HepG2 (cell line): ENCODE measurements around the gene HID1. TPM values are rescaled to one million over a fixed set of nuclear protein-coding genes. Genes with fewer than 3 reads are reported as not detected.
A peak's percentile ranks its signal among the peaks of the same experiment; 100 is the strongest.

ENCODE experiments used
- FLYWCH1 ChIP-seq: sonication (generic); formaldehyde crosslinking; IDR thresholded peaks from 2 replicates; pipeline ENCODE4 v1.8.1; 2023; ENCODE audit warnings: mild to moderate bottlenecking, missing genetic modification reagents
- FOXC1 ChIP-seq: sonication (generic); formaldehyde crosslinking; IDR thresholded peaks from 2 replicates; pipeline ENCODE4 v1.8.0; 2022; ENCODE audit warnings: mild to moderate bottlenecking, missing genetic modification reagents, borderline replicate concordance
- GATA4 ChIP-seq: sonication (generic); IDR thresholded peaks from 2 replicates; pipeline ENCODE4 v1.6.1; 2016; ENCODE audit warnings: antibody characterized with exemption, low read depth, borderline replicate concordance
- HDAC1 ChIP-seq: sonication (generic); formaldehyde crosslinking; IDR thresholded peaks from 2 replicates; pipeline ENCODE4 v1.5.1; 2020; ENCODE audit warnings: mild to moderate bottlenecking, missing genetic modification reagents
- HNF1A ChIP-seq, 2 experiments: sonication (generic) in 1 of 2; formaldehyde crosslinking in 1 of 2; IDR thresholded peaks; 2 replicates each; pipeline versions ENCODE4 v1.4.0 to v1.6.1; 2016 to 2020; ENCODE audit warnings: borderline replicate concordance in 1 of 2, low read depth in 1 of 2, mild to moderate bottlenecking in 1 of 2, missing genetic modification reagents in 1 of 2
- KIAA2018 ChIP-seq: sonication (generic); formaldehyde crosslinking; IDR thresholded peaks from 2 replicates; pipeline ENCODE4 v1.5.0; 2020; ENCODE audit warnings: mild to moderate bottlenecking, missing genetic modification reagents, borderline replicate concordance
- NR3C1 ChIP-seq: sonication (generic); formaldehyde crosslinking; IDR thresholded peaks from 2 replicates; pipeline ENCODE4 v1.4.0; 2020; ENCODE audit warnings: missing genetic modification reagents
- PHB2 ChIP-seq: fragments of 450-650 bp; IDR thresholded peaks from 2 replicates; pipeline ENCODE4 v1.6.1; 2018; ENCODE audit not compliant: partially characterized antibody
- PPARG ChIP-seq: conservative IDR thresholded peaks from 2 replicates; pipeline ENCODE4 v1.6.1; 2016; ENCODE audit warnings: missing biosample characterization, missing genetic modification reagents
- ZNF12 ChIP-seq: sonication (generic); formaldehyde crosslinking; IDR thresholded peaks from 2 replicates; pipeline ENCODE4 v1.5.0; 2020; ENCODE audit warnings: missing genetic modification reagents
- ZNF225 ChIP-seq: sonication (generic); formaldehyde crosslinking; IDR thresholded peaks from 2 replicates; pipeline ENCODE4 v1.4.0; 2020; ENCODE audit warnings: mild to moderate bottlenecking, missing genetic modification reagents
- ZNF292 ChIP-seq: sonication (generic); formaldehyde crosslinking; IDR thresholded peaks from 2 replicates; pipeline ENCODE4 v1.8.1; 2022; ENCODE audit warnings: mild to moderate bottlenecking, low read depth, missing genetic modification reagents, borderline replicate concordance
- ZNF644 ChIP-seq: IDR thresholded peaks from 2 replicates; pipeline ENCODE4 v1.6.1; 2016; ENCODE audit warnings: low read depth
- ZNF660 ChIP-seq: sonication (generic); formaldehyde crosslinking; IDR thresholded peaks from 2 replicates; pipeline ENCODE4 v1.5.1; 2020; ENCODE audit warnings: mild to moderate bottlenecking, low read depth, missing genetic modification reagents, borderline replicate concordance
- ZNF75D ChIP-seq: sonication (generic); formaldehyde crosslinking; IDR thresholded peaks from 2 replicates; pipeline ENCODE4 v1.8.1; 2023; ENCODE audit warnings: missing genetic modification reagents, mild to moderate bottlenecking, borderline replicate concordance
- ZNF792 ChIP-seq: IDR thresholded peaks from 2 replicates; pipeline ENCODE4 v1.6.1; 2016
- polyA plus RNA-seq, 8 experiments: library from polyadenylated mRNA; depleted of rRNA in 3 of 8; stranded (reverse) in 7 of 8; unstranded in 1 of 8; fragments of >200 nt; fragmentation: Illumina TruSeq in 4 of 8; extraction: Trizol in 4 of 8; gene quantifications; 2 replicates each; pipeline versions ENCODE4 v1.2.1 to v1.2.3, GENCODE V29; 2011 to 2016; ENCODE audit warnings: low read depth in 4 of 8, missing spikeins in 1 of 8, mixed read lengths in 1 of 8; ENCODE audit not compliant: insufficient read depth in 1 of 8
- total RNA-seq, 5 experiments: library from RNA; depleted of rRNA; stranded (reverse); fragments of >200 nt; fragmentation: Illumina TruSeq; extraction: Trizol; gene quantifications; 2 replicates each; pipeline ENCODE4 v1.2.3, GENCODE V29; 2016; ENCODE audit warnings: low read depth in 1 of 5

The HID1 gene
- total and polyA plus RNA-seq, 2 of the 13 experiments (the other 11 are each of a cell fraction or from before 2014, with no cell fraction given) = 2.1 to 10.6 TPM

- TF ChIP-seq FOXC1 (CRISPR knock-in tag) (peak; percentile 66; the same call in 1 of the 2 replicates), HNF1A (IDR thresholded peaks at IDR 0.05; ENCODE audit: low read depth) (no peak), HNF1A (CRISPR knock-in tag; IDR thresholded peaks at IDR 0.05; ENCODE audit: borderline replicate concordance) (no peak; the same call in 1 of the 2 replicates), ZNF792 (CRISPR knock-in tag) (peak; percentile 70; the same call in 1 of the 2 replicates), ZNF75D (CRISPR knock-in tag) (no peak), ZNF644 (0 out of 2 replicates have a peak, but pooled peaks have one; percentile 25), ZNF660 (CRISPR knock-in tag) (no peak), ZNF292 (CRISPR knock-in tag) (peak; percentile 83; the same call in 1 of the 2 replicates), PHB2 (no peak), ZNF225 (CRISPR knock-in tag) (no peak), FLYWCH1 (no peak), KIAA2018 (CRISPR knock-in tag) (no peak), ZNF12 (CRISPR knock-in tag) (no peak), PPARG (CRISPR knock-in tag) (no peak), GATA4 (no peak), HDAC1 (CRISPR knock-in tag) (peak; percentile 66; the same call in 1 of the 2 replicates), NR3C1 (CRISPR knock-in tag) (no peak)
Measured at GRCh38 chr17:74972107-74972972, at the start of gene HID1 (continued).
